SKM-1 (cell line): ENCODE measurements around the gene TENT5C.
A peak's percentile ranks its signal among the peaks of the same experiment; 100 is the strongest.

ENCODE experiments used
- DNase-seq: peaks from one replicate; lab custom pipeline; 2025; ENCODE audit not compliant: unreplicated experiment; lab: John Stamatoyannopoulos, UW

TENT5C gene

DNA sequence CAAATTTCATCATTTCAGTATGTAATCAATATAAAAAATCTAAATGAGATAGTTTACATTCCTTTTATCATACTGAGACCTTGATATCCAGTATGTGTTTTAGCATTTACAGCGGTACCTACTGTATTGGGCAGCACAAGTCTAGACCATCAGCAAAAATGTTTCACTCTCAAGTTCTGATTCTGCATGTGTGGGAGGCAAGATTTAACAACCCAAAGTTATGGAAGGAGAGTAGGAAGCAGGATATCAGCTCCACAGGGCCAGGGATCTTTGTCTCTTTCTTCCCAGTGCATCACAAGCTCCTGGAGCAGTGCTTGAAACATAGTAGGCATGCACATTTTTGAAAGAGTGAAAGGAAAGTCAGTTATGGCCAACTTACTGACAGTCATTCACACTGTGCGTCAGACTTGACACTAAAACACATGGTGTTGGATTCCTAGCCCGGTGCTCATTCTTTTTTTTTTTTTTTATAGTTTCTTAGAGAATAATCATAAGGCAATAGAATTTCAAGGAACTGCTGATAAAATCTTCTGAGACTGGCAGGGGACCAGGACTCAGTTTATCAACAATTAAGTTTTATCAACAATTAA is 6.1 kb downstream of the TENT5C start:
- no peak for DNase-seq

DNA sequence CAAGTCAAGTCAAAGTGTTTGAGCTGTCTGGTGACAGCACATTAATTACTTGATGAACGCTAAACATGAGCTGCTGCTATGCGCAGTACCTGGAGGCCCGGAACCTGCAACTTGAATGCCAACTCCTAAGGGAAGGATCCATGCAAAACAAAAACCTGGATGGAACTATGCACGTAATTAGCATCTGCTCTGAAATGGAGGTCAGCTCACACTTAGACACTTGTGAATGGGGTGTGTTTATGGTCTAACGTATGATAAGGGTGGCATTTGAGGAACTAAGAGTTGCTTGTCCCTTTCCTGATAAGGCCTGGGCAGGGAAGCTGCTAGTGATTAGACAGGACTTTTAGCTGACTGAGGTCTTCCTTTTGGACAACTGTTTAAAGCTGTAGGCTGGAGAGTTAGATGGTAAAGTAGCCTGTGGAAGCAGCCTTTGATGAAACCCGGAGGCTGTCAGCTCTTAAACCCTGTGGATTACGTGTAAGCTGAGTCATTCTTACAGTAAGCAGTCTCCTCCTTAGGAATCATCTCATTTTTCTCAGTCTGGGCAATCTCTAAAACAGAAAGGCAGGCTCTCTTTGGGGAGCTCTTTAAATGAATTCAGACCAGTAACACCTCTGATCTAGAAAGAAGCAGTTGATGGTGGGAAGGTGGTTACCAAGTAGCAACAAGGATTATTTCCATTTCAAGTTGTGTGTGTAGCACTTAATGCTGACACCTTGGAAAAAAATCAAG is 6.8 kb downstream of the TENT5C start:
- DNase-seq: peak; percentile 10

DNA sequence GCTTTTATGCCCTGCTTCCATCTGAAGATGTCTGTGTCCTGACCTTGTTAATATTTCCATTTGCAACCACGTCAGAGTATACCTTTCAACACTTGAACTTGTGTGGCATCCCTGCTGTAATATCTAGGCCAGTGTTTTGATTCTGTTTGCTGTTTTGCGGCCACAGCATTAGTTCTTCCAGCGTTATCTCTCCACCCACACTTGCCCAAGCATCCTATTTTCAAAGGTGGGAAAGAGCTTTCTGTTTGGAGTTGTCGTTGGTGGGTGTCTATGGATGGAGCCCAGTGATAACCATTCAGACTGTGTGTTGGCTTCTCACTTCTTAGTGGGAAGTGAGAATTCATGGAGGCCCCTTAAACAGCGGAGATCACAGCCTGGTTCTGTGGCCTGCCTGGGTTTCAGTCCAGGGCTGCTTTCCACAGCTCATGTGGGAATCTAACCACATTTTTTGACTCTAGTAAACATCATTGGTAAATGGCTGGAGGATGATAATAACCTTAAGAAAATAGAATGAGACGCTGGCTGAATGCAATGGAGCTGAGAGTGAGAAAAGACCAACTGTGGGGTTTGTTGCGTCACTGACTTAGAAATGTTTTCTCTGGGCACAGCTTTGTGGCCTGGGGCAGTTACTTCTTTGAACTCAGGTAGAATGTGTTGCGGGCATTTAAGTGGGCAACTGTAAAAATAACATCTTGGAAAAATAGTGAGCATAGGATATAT is 7.6 kb downstream of the TENT5C start:
- DNase-seq: no peak

DNA sequence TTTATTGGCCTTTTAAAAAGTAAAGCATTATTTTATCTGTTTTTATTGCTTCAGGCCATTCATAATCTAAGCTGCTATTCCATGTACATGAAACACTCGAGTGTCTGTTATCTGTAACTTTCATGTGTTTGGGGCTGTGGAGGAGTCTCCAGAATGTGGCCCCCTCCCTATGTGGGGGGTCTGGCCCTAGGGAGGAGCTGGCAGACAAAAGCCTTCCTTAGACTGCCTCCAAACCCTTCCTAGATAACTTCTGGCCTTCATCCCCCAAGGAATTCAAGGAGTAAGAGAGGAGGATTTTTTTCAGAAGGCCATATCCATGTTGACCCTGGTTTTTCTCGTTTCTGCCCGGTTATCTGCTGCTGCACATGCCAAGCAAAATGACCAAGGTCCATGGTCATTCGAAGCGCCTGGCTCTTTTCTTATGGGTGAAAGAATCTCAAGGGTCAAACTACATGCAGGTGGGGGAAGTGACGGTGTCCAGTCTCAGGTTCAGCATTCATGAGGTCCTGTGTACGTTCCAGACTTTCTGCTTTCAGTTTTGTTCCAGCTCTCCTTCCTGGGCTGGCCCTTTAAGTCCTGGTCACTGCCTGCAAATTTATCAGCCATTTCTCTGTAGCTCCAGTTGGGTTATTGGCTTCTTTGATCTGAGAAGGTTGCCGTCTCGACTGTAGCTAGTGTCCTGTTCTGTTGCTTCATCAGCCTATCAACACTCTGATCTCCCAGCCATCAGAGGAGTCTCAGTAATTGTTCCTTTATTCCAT is 8.3 kb downstream of the TENT5C start:
- DNase-seq: no peak

DNA sequence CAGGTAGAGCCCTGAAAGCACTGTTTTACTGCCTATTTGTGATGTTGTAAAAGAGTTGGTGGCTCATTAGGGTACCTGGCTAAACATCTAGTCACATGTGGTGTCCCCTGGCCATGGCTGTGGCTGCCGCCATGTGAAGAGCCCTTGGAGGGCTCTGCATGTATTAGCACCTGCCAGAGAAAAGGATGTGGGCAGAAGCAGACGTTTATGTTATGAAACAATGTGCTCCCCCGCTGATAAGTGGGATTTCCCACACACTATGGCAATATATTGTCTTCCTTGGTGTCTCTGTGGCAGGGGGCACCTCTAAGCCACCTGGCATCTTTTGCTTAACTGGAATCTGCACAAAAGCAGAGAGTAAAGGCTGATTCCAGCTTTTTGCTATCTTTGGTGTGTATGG is 9.6 kb downstream of the TENT5C start:
- no peak for DNase-seq

DNA sequence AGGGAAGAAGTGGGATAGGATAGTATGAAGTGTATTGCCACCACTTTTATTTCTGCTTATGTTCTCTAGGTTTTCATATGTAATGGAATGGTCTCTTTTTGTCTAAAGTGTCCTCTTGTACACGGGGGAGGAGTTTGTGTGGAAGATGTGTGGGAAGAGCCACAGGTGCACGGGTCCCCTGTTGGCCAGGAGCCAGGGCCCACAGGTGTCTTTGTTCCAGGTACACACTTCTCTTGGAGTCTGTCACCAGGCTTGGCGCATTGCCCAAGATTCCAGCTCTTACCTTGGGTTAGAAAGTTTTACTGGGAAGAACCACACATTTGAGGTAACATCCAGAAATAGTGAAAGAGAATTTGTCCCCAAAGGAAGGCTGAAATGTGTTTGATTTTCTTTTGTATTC is 10.5 kb downstream of the TENT5C start:
- no peak for DNase-seq

DNA sequence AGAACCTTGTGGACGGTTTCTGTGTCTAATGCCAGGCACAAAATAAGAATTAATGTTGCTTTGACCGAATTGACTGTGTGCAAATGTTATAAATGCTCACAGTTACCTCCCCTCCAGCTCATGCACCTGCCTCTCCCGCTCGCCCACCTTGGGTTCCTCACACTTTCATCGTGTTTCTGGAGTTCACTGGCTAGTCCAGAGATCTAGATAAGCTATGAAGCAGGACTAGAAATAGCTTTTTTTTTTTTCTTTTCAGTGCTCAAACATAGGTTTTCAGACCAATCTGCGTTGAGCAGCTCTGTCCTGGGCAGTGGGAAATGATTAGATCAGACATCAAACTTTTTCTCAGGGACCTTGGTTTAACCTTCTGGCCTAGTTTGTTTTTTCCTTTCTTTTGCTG is 11.1 kb downstream of the TENT5C start:
- no peak for DNase-seq

DNA sequence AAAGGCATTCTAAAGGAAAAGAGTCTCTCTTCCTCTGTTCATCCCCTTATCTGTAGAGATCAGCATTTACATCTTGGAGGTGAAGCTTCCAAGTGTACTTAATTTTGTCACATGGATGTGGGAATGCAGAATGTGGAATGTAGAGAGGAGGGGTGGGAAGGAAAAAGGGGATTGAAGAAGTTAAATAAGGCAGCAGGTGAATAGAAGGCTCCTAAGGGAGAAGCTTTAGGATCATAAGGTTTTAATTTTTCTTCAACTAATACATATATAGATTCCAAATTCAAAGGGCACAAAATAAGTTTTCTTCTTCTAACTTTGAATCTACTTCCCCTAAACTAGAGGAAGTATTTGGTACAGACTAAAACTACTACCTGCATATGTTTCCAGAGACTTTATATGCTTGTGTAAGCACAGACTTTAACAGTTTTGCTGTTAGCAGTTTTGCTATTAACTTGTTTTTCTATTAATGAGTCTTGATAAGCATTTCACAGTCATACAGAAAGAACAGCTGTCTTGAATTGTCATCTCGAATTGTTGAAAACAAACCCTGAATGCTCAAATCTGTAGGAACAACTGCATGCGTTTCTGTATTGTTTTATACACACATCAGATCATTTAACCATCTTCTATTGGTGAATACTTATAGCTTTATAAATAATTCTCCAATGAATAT is 12.7 kb downstream of the TENT5C start:
- DNase-seq: no peak

DNA sequence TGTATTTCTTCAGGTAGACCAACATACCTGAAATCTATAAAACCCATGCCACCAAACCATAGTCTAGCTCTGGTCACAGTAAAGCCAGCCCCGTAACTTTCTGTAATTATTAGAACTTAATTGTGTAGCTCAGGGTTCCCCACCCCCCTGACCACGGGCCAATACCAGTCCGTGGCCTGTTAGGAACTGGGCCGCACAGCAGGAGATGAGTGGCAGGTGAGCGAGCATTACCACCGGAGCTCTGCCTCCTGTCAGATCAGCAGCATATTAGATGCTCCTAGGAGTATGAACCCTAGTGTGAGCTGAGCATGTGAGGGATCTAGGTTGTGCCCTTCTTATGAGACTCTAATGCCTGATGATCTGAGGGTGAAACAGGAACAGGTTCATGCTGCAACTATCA is 14.6 kb downstream of the TENT5C start:
- DNase-seq: no peak

DNA sequence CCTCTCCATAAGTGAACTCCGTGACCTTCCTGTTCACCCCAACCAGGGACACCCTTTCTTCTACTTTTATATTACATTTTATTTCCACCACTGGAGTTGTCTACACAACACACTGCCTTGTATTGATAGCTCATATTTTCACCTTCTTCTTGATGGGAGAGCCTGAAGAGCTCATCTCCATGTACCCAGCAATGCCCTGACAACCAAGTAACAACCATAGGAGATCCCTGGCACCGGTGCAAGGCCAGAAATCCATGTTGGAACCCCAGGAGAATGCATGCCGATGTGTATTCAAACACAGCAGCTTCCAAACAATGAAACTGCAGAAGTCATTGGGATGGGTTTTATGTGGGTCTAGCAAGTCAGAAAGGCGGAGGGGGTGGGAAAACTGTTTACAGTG is 15.5 kb downstream of the TENT5C start:
- DNase-seq: no peak

DNA sequence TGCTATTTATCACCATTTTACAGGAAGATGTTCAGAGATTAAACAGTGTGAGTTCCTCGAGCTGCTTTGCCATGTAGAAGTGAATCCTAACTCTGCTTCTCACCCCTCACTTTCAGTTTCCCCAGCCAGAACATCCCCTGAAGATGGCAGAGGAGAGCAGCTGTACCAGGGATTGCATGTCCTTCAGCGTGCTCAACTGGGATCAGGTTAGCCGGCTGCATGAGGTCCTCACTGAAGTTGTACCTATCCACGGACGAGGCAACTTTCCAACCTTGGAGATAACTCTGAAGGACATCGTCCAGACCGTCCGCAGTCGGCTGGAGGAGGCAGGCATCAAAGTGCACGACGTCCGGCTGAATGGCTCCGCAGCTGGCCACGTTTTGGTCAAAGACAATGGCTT is 16.9 kb downstream of the TENT5C start:
- DNase-seq: no peak

DNA sequence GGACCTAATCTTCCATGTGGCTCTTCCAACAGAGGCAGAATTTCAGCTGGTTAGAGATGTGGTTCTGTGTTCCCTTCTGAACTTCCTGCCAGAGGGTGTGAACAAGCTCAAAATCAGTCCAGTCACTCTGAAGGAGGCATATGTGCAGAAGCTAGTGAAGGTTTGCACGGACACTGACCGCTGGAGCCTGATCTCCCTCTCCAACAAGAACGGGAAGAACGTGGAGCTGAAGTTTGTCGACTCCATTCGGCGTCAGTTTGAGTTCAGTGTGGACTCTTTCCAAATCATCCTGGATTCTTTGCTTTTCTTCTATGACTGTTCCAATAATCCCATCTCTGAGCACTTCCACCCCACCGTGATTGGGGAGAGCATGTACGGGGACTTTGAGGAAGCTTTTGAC is 17.3 kb downstream of the TENT5C start:
- DNase-seq: no peak

DNA sequence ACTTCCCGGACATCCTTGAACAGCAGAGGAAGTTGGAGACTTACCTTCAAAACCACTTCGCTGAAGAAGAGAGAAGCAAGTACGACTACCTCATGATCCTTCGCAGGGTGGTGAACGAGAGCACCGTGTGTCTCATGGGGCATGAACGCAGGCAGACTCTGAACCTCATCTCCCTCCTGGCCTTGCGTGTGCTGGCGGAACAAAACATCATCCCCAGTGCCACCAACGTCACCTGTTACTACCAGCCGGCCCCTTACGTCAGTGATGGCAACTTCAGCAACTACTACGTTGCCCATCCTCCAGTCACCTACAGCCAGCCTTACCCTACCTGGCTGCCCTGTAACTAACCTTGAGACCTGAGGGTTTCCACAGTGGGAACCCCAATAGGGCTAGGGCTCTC is 17.9 kb downstream of the TENT5C start:
- no peak for DNase-seq

DNA sequence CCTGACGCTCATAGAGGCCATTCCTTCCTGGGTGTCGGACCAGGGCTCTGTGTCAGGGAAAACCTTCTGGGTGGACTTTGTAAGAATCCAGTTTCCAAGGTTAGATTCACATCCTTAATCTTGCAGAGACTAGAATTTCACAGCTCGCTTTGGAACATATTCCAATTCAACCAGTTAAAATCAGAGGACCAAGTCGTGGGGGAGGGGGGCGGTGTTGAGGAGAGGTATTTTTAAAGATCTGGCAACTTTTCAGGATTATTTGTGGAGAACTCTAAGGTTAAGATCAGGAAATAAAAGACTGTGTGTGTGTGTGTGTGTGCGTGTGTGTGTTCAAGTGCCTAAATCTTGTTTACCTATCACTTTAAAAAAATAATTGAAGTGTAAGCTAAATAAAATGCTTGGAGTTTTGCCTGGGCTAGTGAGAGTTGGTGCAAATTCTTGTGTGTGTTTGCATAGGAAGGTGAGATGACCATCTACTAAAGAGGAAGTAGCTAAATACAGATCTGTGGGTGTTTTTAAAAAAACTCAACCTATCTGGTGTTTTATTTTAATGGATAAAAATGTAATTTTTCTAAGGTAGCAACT is 21.8 kb downstream of the TENT5C start:
- DNase-seq: no peak

DNA sequence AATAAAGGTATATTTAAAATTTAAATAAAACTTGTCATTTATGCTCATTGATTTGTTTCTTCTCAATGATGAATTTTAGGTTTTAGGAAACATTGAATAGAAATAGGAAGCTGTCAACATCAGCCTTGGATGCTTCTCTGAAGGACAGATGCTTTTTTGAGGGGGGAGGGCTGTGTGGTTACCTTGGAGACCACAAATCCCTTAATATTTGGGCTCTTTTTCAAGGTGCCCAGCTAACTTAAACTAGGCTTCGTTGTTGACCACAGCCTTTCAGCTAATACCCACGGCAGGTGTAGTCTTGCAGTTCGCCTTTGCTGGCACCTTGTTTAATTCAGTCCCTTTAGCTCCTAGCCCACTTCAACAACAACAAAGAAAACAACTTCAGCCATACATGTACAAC is 22.5 kb downstream of the TENT5C start:
- DNase-seq: no peak

DNA sequence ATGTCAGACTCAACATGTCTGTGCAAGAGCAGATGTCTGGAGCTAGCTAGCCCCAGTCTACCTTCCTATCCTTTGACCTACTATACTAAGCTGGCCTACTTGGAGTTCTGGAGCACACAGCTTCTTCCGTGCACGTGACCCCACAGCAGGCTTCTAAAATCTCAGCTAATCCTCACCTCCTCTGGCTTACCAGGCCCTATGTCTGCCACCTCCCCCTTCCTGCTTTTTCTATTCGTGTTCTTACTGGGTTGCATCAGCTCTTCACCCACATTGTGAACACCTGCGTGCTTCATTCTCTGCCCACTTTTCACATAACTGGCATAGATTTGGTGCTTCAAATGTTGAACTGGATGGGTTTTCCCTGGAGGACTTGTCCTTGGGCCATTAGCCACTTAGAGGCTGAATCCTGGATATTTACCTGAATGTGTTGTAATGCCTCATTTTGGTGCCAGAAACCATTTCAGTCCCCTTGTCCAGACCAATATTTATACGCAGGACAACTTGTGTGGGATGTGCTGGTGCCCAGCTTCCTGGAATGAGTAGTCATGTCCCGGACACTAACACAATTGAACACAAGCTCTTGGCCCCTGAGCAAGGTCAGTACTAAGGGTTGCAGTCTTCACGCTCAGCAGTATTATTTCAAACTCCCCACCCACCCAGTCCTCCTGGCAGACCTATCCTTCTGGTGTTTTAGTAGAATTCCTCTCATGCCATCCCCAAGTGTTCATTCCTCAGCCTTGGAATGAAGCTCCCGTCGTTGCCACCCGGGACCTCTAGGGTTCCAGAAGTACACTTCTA is 24.0 kb downstream of the TENT5C start:
- no peak for DNase-seq

DNA sequence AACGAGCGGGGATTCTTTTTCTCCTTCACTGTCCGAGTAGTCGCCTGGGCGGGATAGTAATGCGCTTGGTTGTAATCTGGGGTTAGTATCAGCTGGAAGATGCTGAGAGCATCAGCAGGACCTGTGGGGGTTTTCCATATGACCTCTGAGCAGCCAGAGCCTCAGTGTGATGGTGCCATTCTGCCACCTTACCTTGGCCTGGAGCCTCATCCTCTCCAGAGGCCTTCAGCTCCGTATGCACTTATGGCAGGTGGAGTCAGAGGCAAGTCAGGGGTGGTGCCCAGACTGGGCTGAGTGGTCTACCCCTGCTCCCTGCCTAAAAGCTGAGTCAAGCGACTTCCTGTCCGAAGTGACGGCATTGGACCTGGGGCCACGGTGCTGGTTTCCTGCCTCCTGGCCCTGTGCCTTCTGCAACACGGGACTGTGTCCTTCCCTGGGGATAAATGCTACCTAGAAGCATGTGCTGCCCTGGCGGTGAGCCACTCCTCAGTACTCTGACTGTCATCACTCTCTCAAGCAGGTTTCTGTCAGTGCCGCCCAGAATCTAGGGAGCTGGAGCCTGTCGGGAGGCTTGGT is 24.7 kb downstream of the TENT5C start:
- no peak for DNase-seq

DNA sequence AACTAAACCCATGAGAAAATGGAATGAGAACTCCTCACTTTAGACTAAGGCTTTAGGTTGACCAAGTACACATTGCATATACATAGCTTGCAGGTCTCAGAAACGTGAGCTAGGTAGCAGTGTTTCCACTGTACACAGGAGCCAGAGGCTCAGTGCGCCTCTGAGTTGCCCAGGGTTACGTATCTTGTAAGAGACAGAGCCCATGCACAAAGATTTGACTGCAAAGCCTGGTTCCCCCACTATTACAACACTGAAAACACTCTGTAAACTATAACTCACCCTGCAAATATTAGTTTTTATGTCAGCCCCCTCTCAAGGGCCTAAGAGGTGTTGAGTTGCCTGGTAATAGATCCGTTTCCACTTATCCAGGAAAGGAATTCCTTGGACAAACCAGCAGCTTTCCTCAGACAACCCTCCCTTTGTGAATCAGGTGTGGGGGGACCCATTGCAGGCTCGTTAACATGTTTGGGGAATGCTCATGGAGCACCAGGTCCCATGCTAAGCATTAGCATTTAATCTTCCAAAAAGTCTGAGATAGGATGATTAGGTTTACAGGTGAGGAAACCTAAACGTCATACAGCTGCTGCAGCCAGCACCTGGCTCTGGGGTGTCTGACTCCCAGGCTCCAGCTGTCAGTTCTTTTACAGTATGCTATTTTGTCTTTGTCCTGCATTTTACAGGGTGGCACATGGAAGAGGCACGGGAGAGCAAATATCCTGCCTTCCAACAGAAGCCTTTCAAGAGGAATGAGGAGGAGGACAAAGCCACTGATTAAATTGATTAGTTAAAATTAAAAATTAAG is 25.7 kb downstream of the TENT5C start:
- DNase-seq: no peak
